ENCODE data around the gene PTTG2. TPM values are rescaled to one million over a fixed set of nuclear protein-coding genes. Genes with fewer than 3 reads are reported as not detected.

The PTTG2 gene
- total RNA-seq, 1 experiment from 2014 or later, result not detected

DNA sequence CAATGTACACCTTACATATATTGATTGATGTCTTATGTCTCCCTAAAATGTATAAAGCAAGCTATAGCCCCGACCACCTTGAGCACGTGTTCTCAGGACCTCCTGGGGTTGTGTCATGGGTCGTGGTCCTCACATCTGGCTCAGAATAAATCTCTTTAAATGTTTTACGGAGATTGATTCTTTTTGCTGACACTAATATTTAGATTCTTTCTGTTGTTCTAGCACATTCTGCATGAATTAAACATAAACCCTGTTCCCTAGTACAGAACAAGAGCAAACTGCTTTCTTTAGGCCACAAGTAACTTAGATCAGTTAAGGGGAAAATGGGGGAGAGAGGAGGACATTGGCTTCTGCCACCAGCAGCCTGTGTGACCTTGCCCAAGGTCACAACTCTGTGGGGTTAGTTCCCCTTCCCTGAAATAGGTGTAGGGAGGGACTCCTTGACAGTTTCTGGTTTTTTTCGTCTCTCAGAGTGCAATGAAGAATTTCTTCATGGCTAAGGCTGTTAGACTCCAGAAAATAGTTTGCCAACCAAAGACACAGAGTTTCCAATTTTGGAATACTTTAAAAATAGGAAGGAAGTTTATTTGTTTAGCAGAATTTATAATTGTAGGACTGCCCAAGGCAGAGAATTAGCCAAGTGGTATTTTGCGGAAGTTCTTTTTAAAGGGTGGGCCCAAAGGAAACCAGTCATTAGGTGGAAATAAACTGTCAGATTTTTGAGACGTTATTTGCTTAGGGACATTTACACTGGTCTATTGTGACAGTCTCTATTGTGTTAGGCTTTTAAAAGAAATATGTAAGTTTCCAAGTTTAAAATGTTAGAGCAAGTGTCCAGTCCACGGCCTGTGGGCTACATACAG, 29.4 kb downstream of the PTTG2 start:
- Histone ChIP-seq H3K36me3 (replicated peaks; ENCODE audit: control insufficient read depth, insufficient read depth, low read length) (no peaks in the 10 kb centered on the region), H3K4me3 (ENCODE audit: insufficient read depth, low read depth, low read length) (no peak overlapping the region), H3K27me3 (ENCODE audit: control insufficient read depth, insufficient read depth, low read length) (no peaks in the 10 kb centered on the region)
- DNase-seq, result no peak

- Histone ChIP-seq H3K27me3 (ENCODE audit: control insufficient read depth, insufficient read depth, low read length) (no peaks in the 10 kb centered on the region), H3K4me3 (ENCODE audit: insufficient read depth, low read depth, low read length) (no peak overlapping the region), H3K36me3 (replicated peaks; ENCODE audit: control insufficient read depth, insufficient read depth, low read length) (no peaks in the 10 kb centered on the region)
- no peak for DNase-seq
Measured at GRCh38 chr4:37990731-37991245, 30.6 kb downstream of the PTTG2 start.

DNA sequence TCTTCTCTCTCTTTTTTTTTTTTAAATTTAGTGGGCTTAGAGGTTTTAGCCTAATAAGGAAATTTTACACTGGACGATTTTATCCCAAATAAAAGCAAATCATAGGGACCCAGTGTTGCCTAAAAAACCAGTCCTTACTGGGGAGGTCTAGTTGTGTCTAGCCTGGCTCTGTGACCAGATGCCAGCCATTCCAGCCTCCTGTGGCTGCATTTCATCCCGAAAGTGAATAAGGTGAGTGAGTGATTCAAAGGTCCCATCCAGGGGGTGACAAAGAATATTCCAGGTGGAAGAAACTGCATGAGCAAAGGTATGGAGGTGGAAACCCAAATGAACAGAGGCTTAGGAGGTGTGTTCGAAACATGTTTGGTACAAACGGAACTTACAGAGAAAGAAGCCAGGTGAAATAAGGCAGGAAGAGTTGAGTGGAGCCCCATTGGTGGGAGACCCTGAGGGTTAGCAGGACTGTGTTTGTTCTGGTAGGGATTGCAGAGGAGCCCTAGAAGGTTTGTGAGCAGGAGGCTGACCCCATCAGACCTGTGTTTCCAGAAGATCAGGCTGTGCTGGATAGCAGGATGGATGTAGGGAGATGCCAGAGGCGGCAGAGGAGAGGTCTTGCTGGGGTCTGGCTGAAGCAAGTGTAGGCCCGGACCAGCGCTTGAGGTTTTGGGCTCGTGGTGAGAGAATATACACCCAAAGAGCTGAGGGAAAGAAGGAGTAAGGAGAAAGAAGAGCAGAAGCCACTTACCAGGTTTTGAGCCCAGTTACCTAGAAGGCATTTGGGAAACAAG, 31.6 kb downstream of the PTTG2 start:
- no peaks in the 10 kb centered on the region for H3K27me3 ChIP-seq (ENCODE audit: control insufficient read depth, insufficient read depth, low read length)
- H3K36me3 ChIP-seq (replicated peaks; ENCODE audit: control insufficient read depth, insufficient read depth, low read length), result no peaks in the 10 kb centered on the region
- H3K4me3 ChIP-seq (ENCODE audit: insufficient read depth, low read depth, low read length), result no peak overlapping the region
- DNase-seq, result no peak

GRCh38 chr4:37993806-37994205, 33.6 kb downstream of the PTTG2 start:
- DNase-seq, result no peak
- no peaks in the 10 kb centered on the region for H3K36me3 ChIP-seq (replicated peaks; ENCODE audit: control insufficient read depth, insufficient read depth, low read length)
- H3K27me3 ChIP-seq (ENCODE audit: control insufficient read depth, insufficient read depth, low read length), result no peaks in the 10 kb centered on the region
- no peak overlapping the region for H3K4me3 ChIP-seq (ENCODE audit: insufficient read depth, low read depth, low read length)

- Histone ChIP-seq H3K36me3 (replicated peaks; ENCODE audit: control insufficient read depth, insufficient read depth, low read length) (no peaks in the 10 kb centered on the region), H3K27me3 (ENCODE audit: control insufficient read depth, insufficient read depth, low read length) (no peaks in the 10 kb centered on the region), H3K4me3 (ENCODE audit: insufficient read depth, low read depth, low read length) (no peak overlapping the region)
- no peak for DNase-seq
Measured at GRCh38 chr4:37994569-37994968, 34.4 kb downstream of the PTTG2 start.

- Histone ChIP-seq H3K27me3 (ENCODE audit: control insufficient read depth, insufficient read depth, low read length) (no peaks in the 10 kb centered on the region), H3K36me3 (replicated peaks; ENCODE audit: control insufficient read depth, insufficient read depth, low read length) (no peaks in the 10 kb centered on the region), H3K4me3 (ENCODE audit: insufficient read depth, low read depth, low read length) (no peak overlapping the region)
- DNase-seq, result no peak
Measured at GRCh38 chr4:37995299-37995821, 35.2 kb downstream of the PTTG2 start.

DNA sequence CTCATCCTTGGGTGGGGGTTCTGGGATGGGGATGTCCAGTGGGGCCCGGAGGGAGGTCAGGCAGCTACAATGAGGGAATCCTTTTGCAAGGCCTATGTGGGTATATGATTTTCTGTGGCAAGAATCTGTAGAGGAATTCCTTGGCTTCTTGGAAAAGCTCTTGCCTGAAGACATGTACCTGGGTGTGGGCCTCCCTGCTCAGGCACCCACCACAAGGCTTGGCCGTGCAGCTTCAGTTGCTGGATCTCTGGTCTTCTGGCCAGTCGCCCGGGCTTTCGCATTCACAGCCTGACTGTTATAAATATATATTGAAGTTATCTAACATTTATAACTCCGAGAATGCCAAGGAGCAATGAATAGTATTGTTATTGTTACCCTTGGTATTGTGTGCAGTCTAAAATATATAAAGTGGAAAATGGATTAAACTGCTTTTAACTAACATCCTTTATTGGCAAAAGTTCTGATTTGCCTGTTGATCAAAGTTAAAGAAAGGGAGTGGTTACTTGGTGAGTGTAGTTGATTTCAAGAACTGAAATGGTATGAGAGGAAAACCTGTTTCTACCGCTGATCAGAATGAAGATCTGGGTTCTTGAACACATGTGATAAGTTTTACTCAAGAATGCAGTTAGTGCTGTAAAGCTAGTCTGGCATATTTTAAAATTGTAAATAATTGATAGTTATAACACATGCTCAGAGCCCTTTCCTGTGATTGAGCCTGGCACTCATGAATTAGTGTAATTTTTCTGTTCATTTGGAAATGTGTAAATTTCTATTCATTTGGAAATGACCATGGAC, 36.0 kb downstream of the PTTG2 start:
- Histone ChIP-seq H3K4me3 (ENCODE audit: insufficient read depth, low read depth, low read length) (no peak overlapping the region), H3K36me3 (replicated peaks; ENCODE audit: control insufficient read depth, insufficient read depth, low read length) (no peaks in the 10 kb centered on the region), H3K27me3 (ENCODE audit: control insufficient read depth, insufficient read depth, low read length) (no peaks in the 10 kb centered on the region)
- DNase-seq, result no peak

DNA sequence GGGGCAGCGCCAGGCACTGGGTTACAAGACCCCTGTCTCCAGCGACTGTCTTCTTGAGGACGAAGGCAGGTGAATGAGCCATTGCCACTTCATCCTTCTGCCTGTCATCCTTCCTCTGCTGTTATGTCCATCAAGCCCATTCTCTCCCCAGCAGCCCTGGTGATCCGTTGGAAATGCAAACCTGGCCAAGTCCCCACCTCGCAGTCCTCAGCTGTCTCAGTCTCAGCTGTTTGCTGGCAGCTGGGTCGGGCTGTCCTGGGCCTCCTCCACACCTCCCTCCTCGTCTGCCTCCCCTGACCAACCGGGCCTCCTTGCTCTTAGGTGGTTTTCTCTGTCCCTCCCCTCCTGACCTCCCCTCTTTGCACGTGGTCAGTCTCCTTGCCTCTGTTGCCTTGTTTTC, 38.0 kb downstream of the PTTG2 start:
- no peaks in the 10 kb centered on the region for H3K36me3 ChIP-seq (replicated peaks; ENCODE audit: control insufficient read depth, insufficient read depth, low read length)
- no peaks in the 10 kb centered on the region for H3K27me3 ChIP-seq (ENCODE audit: control insufficient read depth, insufficient read depth, low read length)
- H3K4me3 ChIP-seq (ENCODE audit: insufficient read depth, low read depth, low read length), result no peak overlapping the region
- DNase-seq, result no peak

DNA sequence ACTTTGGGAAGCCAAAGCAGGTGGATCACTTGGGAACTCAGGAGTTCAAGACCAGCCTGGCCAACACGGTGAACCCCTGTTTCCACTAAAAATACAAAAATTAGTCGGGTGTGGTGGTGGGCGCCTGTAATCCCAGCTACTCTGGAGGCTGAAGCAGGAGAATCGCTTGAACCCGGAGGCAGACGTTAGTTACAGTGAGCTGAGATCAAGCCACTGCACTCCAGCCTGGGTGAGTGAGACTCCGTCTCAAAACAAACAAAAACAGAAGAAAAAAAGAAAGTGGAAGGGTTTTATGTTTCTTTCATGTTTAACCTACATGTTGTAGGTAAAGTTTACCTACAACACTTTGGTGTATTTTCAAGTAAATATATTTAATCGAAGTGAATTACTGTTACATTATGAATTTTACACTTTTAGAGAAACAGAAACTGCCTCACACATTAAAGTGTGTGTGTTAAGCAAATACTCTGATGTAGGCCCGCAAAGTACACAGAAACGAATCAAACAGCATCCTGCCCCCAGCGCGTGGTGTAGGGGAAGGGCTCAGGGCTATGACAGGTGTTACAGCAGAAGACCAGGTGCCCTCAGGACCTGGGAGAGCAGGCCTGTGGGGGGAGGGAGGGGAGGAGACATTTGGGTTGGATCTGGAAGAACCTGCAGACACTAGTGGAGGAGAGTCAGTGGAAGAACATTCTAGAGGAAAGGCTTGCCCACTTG, 39.0 kb downstream of the PTTG2 start:
- no peaks in the 10 kb centered on the region for H3K27me3 ChIP-seq (ENCODE audit: control insufficient read depth, insufficient read depth, low read length)
- H3K36me3 ChIP-seq (replicated peaks; ENCODE audit: control insufficient read depth, insufficient read depth, low read length), result no peaks in the 10 kb centered on the region
- no peak for DNase-seq
- H3K4me3 ChIP-seq (ENCODE audit: insufficient read depth, low read depth, low read length), result no peak overlapping the region

- no peak for DNase-seq
Measured at GRCh38 chr4:37999965-38000364, 39.8 kb downstream of the PTTG2 start.

GRCh38 chr4:38001927-38002326, 41.7 kb downstream of the PTTG2 start:
- no peaks in the 10 kb centered on the region for H3K36me3 ChIP-seq (replicated peaks; ENCODE audit: control insufficient read depth, insufficient read depth, low read length)
- peak; percentile 70 for DNase-seq
- no peak overlapping the region for H3K4me3 ChIP-seq (ENCODE audit: insufficient read depth, low read depth, low read length)
- H3K27me3 ChIP-seq (ENCODE audit: control insufficient read depth, insufficient read depth, low read length), result no peaks in the 10 kb centered on the region

More at GRCh38 chr4:37999965-38000364, 39.8 kb downstream of the PTTG2 start:
- Histone ChIP-seq H3K27me3 (ENCODE audit: control insufficient read depth, insufficient read depth, low read length) (no peaks in the 10 kb centered on the region), H3K36me3 (replicated peaks; ENCODE audit: control insufficient read depth, insufficient read depth, low read length) (no peaks in the 10 kb centered on the region), H3K4me3 (ENCODE audit: insufficient read depth, low read depth, low read length) (no peak overlapping the region)

- no peaks in the 10 kb centered on the region for H3K36me3 ChIP-seq (replicated peaks; ENCODE audit: control insufficient read depth, insufficient read depth, low read length)
- H3K27me3 ChIP-seq (ENCODE audit: control insufficient read depth, insufficient read depth, low read length), result no peaks in the 10 kb centered on the region
- DNase-seq, result no peak
- no peak overlapping the region for H3K4me3 ChIP-seq (ENCODE audit: insufficient read depth, low read depth, low read length)
Measured at GRCh38 chr4:38002451-38003071, 42.4 kb downstream of the PTTG2 start.

- Histone ChIP-seq H3K36me3 (replicated peaks; ENCODE audit: control insufficient read depth, insufficient read depth, low read length) (no peaks in the 10 kb centered on the region), H3K4me3 (ENCODE audit: insufficient read depth, low read depth, low read length) (no peak overlapping the region), H3K27me3 (ENCODE audit: control insufficient read depth, insufficient read depth, low read length) (no peaks in the 10 kb centered on the region)
- no peak for DNase-seq
Measured at GRCh38 chr4:38003102-38003501, 42.9 kb downstream of the PTTG2 start.

All from H7 (cell line).